KOPT-K1 (cell line): ENCODE results near the gene RPS15A.

ENCODE experiments used
- H3K27ac ChIP-seq: fragments of 200-600 bp; sonication (generic); 2 replicates; pipeline ENCODE4 v1.5.1; 2016; ENCODE audit warnings: antibody characterized with exemption, mild to moderate bottlenecking, low read depth, low read length; ENCODE audit not compliant: poor library complexity, severe bottlenecking
- H3K36me3 ChIP-seq: fragments of 200-600 bp; sonication (generic); 2 replicates; pipeline ENCODE4 v1.5.1; 2017; ENCODE audit warnings: antibody characterized with exemption, mild to moderate bottlenecking, low read length, moderate library complexity; ENCODE audit not compliant: insufficient read depth
- H3K9me3 ChIP-seq: fragments of 200-600 bp; sonication (generic); 2 replicates; pipeline ENCODE4 v1.5.1; 2017; ENCODE audit warnings: antibody characterized with exemption, low read length, mild to moderate bottlenecking; ENCODE audit not compliant: insufficient read depth, poor library complexity, severe bottlenecking

Gene RPS15A

DNA sequence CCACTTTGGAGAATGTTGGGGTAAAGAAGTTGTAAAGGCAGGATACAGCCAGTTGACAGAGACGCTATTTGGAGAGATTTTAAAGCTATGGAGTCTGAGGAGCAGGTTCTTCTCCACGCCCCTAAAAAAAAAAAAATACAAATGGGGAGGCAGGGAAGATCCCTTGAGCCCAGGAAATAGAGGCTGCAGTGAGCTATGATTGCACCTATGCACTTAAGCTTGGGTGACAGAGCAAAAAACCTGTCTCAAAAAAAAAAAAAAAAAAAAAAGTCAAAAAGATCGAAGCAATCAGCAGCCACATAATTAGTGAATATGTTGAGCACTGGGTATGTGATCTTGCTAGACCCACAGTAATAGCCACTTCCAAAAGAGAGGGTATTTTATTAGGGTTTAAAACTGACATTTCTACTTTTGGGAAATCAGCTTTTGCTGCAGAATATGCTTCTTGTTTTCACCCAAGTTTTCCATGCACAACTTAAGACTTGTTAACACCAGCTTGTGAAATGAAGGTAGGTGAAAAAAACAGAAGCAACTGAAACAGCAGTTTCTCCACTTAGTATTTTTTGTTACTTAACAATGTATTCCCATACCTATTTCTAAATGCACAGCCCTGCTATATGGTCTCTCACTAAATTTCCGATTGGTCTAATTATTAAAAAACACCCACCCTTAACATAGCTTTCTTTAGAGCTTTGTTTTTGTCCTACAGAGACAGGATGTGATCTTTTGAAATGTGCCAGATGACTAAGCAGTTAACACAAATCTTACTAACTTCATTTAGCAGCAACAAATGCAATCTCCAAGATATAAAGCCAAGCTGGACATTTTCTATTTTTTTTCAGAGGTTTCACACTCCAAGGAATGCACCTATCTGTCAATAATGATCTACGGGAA lies 13.7 kb upstream of the RPS15A start:
- Histone ChIP-seq H3K27ac (peak overlapping the region; percentile 50), H3K36me3 (peaks cover 59% of the 10 kb centered on the region), H3K9me3 (no peaks in the 10 kb centered on the region)

DNA sequence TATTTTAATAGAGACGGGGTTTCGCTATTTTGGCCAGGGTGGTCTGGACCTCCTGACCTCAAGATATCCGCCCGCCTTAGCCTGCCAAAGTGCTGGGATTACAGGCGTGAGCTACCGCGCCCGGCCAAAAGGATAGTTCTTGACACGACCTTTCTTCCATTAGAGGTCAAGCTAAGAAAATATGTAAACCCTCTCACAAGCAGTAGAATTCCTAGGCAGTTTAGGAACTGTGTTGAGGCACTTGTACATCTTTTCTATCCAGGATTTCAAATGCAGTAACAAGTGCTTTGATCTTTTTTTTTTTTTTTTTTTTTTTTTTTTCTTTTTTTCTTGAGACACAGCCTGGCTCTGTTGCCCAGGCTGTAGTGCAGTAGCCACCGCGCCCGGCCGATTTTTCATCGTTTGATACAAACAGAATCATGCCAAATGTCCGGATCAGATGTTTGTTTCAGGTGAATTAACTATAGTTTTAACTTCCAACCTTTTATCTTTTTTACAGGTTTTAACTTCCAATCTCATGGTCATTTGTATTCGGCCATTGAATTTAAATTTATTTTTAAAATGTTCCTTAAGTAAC lies 12.7 kb upstream of the RPS15A start:
- H3K36me3 ChIP-seq = peaks cover 59% of the 10 kb centered on the region
- H3K27ac ChIP-seq = no peak overlapping the region

DNA sequence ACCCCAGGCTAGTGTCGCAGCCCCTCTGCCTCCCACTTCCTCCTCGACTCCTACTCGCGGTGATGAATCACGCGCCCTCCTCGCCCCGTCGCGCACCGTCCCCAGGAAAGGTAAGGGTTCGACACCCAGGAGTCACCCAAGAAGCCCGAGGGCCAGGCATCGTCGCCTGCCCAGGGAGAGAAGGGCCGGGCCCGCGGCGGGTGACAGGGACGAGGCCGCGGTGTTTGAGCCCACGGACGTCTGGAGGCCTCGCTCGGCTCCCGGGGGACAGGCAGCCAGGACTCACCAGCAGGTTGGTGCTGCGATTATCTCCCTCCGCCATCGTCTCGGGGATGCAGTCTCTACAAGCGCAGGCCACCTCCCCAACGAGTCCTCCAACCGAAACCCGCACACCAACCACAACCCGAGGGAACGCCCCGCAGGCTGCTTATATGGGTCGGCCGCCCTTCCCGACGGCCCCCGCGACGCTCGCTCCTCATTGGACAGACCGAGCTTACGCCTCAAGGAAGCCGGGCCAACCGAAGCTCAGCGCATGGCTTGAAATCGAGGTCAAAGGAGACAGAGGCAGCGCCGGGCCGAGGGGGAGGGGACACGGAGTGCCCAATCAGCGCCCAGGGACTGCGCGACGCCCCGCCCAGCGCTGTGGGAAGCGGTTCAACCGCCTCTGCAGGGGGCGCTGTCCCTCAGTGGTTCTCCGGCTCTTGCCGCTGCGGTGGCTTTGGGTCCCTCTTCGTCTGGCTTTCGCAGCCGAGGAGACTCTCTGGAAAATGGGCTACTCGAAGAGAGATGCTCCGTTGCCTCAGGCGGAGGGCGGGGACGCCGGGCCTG lies 11.2 kb upstream of the RPS15A start, which contains the start of gene ARL6IP1:
Gene ARL6IP1, minus strand, starts transcription at position 405 of the 828 bp plus-strand sequence. Its CDS starts 83 bp downstream, at position 322.
- Histone ChIP-seq H3K9me3 (no peaks in the 10 kb centered on the region), H3K36me3 (peaks cover 59% of the 10 kb centered on the region), H3K27ac (peak within 1 kb of the TSS; percentile 90)

More for the DNA sequence above, 12.7 kb upstream of the RPS15A start:
- no peaks in the 10 kb centered on the region for H3K9me3 ChIP-seq

DNA sequence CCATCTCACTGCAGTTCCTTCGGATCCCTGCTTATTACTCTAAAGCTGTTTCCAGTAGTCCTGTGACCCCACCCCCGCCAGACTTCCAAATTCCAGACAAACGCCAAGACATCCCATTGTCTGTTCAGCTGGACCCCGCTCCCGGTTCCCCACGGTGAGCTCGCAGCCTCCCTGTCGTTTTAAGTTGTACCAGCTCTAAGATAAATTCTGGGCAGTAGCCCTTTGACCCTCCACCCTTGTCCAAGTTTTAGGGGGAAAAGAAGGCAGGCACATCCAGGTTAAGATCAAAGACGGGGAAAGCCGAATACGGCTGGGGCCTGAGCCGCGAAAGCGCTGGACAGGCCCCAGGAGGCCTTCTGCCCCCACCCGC lies 10.6 kb upstream of the RPS15A start:
- Histone ChIP-seq H3K9me3 (no peaks in the 10 kb centered on the region), H3K36me3 (peaks cover 59% of the 10 kb centered on the region), H3K27ac (peak overlapping the region; percentile 90)

DNA sequence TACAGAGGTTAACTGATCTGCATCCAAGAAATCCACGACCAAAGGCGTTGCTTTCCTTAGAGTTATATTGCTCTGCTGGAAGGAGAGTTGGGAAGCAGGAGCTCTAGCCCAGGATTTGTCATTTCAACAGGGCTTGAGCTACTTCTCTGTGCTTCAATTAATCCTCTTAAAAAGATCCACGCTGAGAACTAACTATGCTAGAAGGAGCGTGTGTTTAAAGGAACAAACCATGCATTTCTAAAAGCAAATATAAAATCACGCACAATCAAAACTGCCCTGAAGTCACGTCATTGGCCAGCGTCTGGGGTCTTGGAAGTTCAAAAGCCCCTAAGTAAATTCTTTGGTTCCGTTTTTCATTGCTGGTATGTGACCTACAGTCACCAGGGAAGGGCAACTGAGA lies 10.2 kb upstream of the RPS15A start:
- Histone ChIP-seq H3K9me3 (no peaks in the 10 kb centered on the region), H3K36me3 (peaks cover 59% of the 10 kb centered on the region), H3K27ac (peak overlapping the region; percentile 90)

DNA sequence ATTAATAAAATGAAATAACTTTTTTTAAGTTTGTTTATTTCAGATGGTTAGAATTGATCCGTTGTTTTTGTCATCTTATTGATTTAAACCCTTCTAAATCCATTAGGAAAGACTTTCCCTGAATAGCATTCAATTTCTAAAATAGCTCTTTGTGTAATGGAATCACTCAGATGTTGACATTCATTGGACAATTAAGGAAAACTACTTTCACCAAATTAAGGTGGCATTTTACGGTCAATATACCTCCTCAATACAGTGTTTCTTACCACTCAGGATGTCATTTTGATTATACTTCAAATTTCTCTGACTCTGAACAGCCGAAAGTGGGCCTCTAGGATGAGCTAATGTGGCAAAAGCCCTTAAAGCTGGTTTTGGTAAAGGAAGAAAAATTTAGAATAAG lies 9.4 kb upstream of the RPS15A start:
- Histone ChIP-seq H3K36me3 (peaks cover 59% of the 10 kb centered on the region), H3K27ac (peak overlapping the region; percentile 90)

DNA sequence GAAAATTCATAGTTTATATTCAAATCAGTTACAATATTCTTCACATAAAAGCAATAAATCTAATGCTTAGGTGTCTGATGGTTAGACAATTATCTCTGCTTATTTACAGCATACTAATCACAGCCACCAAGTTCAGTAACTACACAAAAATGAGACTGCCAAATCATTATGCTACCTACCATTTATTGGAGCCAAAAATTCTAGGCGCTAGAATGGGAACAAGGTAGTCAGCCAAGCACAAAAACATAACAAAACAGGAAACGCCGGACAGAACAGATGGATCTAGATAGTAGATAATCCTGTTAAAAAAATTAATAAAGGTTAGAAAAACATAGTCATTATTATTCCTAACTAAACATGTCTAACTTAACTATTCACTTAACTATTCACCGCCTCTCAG lies 7.6 kb upstream of the RPS15A start:
- no peak overlapping the region for H3K27ac ChIP-seq
- H3K9me3 ChIP-seq = no peaks in the 10 kb centered on the region
- peaks cover 75% of the 10 kb centered on the region for H3K36me3 ChIP-seq

More for the DNA sequence above, 9.4 kb upstream of the RPS15A start:
- H3K9me3 ChIP-seq = no peaks in the 10 kb centered on the region

DNA sequence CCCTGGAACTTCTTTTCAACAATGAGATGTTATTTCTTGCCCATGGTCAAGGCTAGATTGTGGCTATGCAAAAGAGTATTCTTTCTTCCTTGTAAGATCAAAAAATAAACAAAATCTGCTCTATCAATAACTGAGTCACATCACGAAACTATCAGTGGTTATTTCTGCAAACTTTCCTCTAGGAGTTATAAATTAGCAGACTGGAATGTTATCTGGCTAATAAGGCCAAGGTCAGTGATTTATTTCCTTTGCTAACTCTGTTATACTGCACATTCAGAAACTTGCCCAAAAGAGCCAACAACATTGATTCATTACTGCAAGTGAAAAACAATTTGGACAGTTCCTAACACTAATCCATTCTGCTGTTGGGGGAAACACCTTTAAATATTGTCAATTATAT lies 6.2 kb upstream of the RPS15A start:
- Histone ChIP-seq H3K9me3 (no peaks in the 10 kb centered on the region), H3K27ac (no peak overlapping the region), H3K36me3 (peaks cover 88% of the 10 kb centered on the region)

- H3K27ac ChIP-seq = no peak overlapping the region
- H3K36me3 ChIP-seq = peaks cover 94% of the 10 kb centered on the region
- H3K9me3 ChIP-seq = no peaks in the 10 kb centered on the region
Observed at GRCh38 chr16:18792836-18793433, 2.8 kb upstream of the RPS15A start.

GRCh38 chr16:18789515-18789849 lies 652 bp downstream of the RPS15A start:
- H3K36me3 ChIP-seq = peaks cover 94% of the 10 kb centered on the region
- no peaks in the 10 kb centered on the region for H3K9me3 ChIP-seq
- H3K27ac ChIP-seq = peak overlapping the region; percentile 79

DNA sequence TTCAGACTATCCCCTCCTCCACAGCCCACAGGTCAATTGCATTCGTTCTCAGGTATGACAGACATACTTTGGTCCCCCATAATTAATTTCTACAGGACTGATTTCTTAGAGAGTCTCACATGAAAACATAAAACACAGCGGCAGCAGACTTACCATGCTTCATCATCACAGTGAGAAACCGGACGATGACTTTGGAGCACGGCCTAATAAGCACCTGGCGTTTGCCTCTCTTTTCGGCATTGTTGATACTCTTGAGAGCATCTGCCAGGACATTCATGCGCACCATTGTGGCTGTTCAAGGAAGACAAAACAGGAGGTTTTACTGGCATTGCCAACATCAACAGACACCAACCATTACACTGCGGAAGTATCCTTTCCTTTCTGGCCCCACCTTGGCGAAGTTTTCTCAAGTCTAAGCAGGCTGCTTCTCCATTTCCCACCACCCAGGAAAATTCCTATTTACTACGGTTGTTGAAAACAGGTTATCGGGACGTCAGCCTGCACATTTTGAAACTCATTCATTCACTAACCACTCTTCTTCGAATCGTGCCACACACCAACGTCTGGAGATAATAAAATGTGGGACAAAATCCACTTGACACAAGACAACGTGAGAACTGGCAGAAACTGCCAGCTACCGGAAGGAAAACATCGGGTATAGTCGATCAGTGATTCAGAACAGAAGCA lies 1.2 kb downstream of the RPS15A start:
- H3K9me3 ChIP-seq = no peaks in the 10 kb centered on the region
- peak overlapping the region; percentile 79 for H3K27ac ChIP-seq
- H3K36me3 ChIP-seq = peaks cover 94% of the 10 kb centered on the region

GRCh38 chr16:18784917-18785623 lies 5.1 kb downstream of the RPS15A start:
- Histone ChIP-seq H3K36me3 (peaks cover 80% of the 10 kb centered on the region), H3K9me3 (no peaks in the 10 kb centered on the region), H3K27ac (no peak overlapping the region)

DNA sequence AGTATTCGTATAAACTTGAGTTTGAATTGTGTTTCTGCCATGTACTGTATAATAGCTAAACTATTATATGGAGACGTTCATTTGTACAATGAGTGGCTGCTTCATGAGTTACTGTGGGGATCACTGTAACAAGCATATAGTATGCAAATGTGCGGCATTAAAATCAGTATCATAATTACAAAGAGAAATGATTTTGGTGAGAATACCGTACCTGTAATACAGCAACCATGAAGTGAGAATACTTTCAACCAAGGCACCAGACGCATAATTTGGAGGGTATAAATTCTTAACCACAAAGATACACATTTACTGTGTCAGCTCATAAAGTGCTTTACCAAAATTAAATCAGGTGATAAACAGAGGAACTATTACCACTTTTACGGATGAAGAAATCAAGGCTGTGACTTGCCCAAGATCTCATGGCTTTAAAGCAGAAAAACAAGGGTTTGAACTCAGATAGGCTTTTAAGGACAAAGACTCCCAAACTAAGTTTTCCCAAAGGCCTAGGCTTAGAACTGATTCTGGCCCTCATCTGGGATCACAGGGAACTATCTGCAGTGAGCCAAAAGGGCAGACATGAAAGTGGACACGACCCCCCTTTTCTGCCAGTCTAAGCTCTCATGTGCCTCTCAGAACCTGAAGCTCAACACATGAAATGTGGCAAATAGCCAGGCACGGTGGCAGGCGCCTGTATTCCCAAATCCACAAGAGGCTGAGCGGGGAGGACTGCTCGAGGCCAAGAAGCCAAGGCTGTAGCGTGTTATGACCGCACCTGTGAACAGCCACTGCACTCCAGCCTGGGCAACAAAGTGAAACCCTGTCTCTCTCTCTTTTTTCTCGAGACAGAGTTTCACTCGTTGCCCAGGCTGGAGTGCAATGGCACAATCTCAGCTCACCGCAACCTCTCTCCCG lies 6.4 kb downstream of the RPS15A start:
- Histone ChIP-seq H3K36me3 (peaks cover 69% of the 10 kb centered on the region), H3K27ac (no peak overlapping the region), H3K9me3 (no peaks in the 10 kb centered on the region)
